Trophoblast cell (in vitro differentiated cells and primary cell): ENCODE data around the gene ADAMTSL3. TPM values are rescaled to one million over a fixed set of nuclear protein-coding genes. Genes with fewer than 3 reads are reported as not detected.

Source experiments
- DNase-seq, 2 donors: peaks; one replicate each; pipeline ENCODE4 v3.0.0-alpha.2; 2016
- H2AFZ ChIP-seq: 2 replicates; pipeline ENCODE4 v1.6.1; 2013; ENCODE audit warnings: low read length, moderate library complexity, mild to moderate bottlenecking; ENCODE audit not compliant: insufficient read depth, poor library complexity
- H2AK5ac ChIP-seq: 2 replicates; pipeline ENCODE4 v1.6.1; 2013; ENCODE audit warnings: mild to moderate bottlenecking, low read length
- H2BK120ac ChIP-seq: 2 replicates; pipeline ENCODE4 v1.6.1; 2013; ENCODE audit warnings: low read length, mild to moderate bottlenecking, moderate library complexity; ENCODE audit not compliant: insufficient read depth, poor library complexity
- H2BK12ac ChIP-seq: 2 replicates; pipeline ENCODE4 v1.6.1; 2013; ENCODE audit warnings: mild to moderate bottlenecking, low read length, moderate library complexity
- H2BK5ac ChIP-seq: 2 replicates; pipeline ENCODE4 v1.6.1; 2013; ENCODE audit warnings: low read length, low read depth, moderate library complexity, mild to moderate bottlenecking; ENCODE audit not compliant: poor library complexity
- H3K14ac ChIP-seq: 2 replicates; pipeline ENCODE4 v1.6.1; 2013; ENCODE audit warnings: mild to moderate bottlenecking, low read length
- H3K18ac ChIP-seq: 2 replicates; pipeline ENCODE4 v1.6.1; 2013; ENCODE audit warnings: mild to moderate bottlenecking, low read length
- H3K23ac ChIP-seq: 2 replicates; pipeline ENCODE4 v1.6.1; 2013; ENCODE audit warnings: low read length
- H3K27ac ChIP-seq: 2 replicates; pipeline ENCODE4 v1.5.1; 2013; ENCODE audit warnings: low read depth, mild to moderate bottlenecking, inconsistent platforms, low read length, moderate library complexity
- H3K27me3 ChIP-seq: 2 replicates; pipeline ENCODE4 v1.6.1; 2013; ENCODE audit warnings: inconsistent platforms, mild to moderate bottlenecking, low read length, moderate library complexity; ENCODE audit not compliant: insufficient read depth
- H3K36me3 ChIP-seq, 2 experiments: 1 replicate in 1 of 2; 2 replicates in 1 of 2; pipeline ENCODE4 v1.6.1; 2013; ENCODE audit warnings: low read length in 2 of 2, mild to moderate bottlenecking in 2 of 2, moderate library complexity in 1 of 2; ENCODE audit not compliant: insufficient read depth in 2 of 2, control insufficient read depth in 1 of 2
- H3K4ac ChIP-seq: 2 replicates; pipeline ENCODE4 v1.6.1; 2013; ENCODE audit warnings: low read depth, mild to moderate bottlenecking, low read length, moderate library complexity
- H3K4me1 ChIP-seq, 2 experiments: 1 replicate in 1 of 2; 2 replicates in 1 of 2; pipeline ENCODE4 v1.6.1; 2013; ENCODE audit warnings: low read length in 2 of 2, mild to moderate bottlenecking in 2 of 2, moderate library complexity in 1 of 2; ENCODE audit not compliant: insufficient read depth in 2 of 2, control insufficient read depth in 1 of 2
- H3K4me2 ChIP-seq: 2 replicates; pipeline ENCODE4 v1.6.1; 2013; ENCODE audit warnings: inconsistent platforms, mild to moderate bottlenecking, low read length, moderate library complexity
- H3K4me3 ChIP-seq: 2 replicates; pipeline ENCODE4 v1.5.1; 2013; ENCODE audit warnings: mild to moderate bottlenecking, low read depth, low read length, inconsistent platforms
- H3K79me1 ChIP-seq: one replicate; pipeline ENCODE4 v1.6.1; 2013; ENCODE audit warnings: low read length
- H3K79me2 ChIP-seq: 2 replicates; pipeline ENCODE4 v1.6.1; 2013; ENCODE audit warnings: low read length, mild to moderate bottlenecking; ENCODE audit not compliant: control insufficient read depth, insufficient read depth, poor library complexity
- H3K9ac ChIP-seq: 2 replicates; pipeline ENCODE4 v1.6.1; 2013; ENCODE audit warnings: mild to moderate bottlenecking, low read length
- H3K9me3 ChIP-seq: 2 replicates; pipeline ENCODE4 v1.6.1; 2013; ENCODE audit warnings: low read depth, mild to moderate bottlenecking, control low read depth, inconsistent platforms, low read length; ENCODE audit not compliant: insufficient read depth
- H4K12ac ChIP-seq: 2 replicates; pipeline ENCODE4 v1.6.1; 2013; ENCODE audit warnings: low read depth, mild to moderate bottlenecking, low read length, moderate library complexity
- H4K8ac ChIP-seq: 2 replicates; pipeline ENCODE4 v1.6.1; 2013; ENCODE audit warnings: low read depth, mild to moderate bottlenecking, low read length, moderate library complexity
- H4K91ac ChIP-seq: one replicate; pipeline ENCODE4 v1.6.1; 2013; ENCODE audit warnings: low read depth, mild to moderate bottlenecking, low read length, moderate library complexity
- WGBS: extraction: QIAGEN DNeasy Blood & Tissue Kit; methylation state at CpG from one replicate; pipeline ENCODE4 v1.1.7; 2013; ENCODE audit warnings: missing lambda C conversion rate; ENCODE audit not compliant: insufficient read length, insufficient coverage; ENCODE audit errors: extremely low coverage; 5-methylcytosine and 5-hydroxymethylcytosine counted together
- polyA plus RNA-seq: library from polyadenylated mRNA; stranded (reverse); fragments of 200-250 nt; gene quantifications from 2 replicates; pipeline ENCODE4 v1.2.3, GENCODE V29; 2013

Gene ADAMTSL3, protein sequence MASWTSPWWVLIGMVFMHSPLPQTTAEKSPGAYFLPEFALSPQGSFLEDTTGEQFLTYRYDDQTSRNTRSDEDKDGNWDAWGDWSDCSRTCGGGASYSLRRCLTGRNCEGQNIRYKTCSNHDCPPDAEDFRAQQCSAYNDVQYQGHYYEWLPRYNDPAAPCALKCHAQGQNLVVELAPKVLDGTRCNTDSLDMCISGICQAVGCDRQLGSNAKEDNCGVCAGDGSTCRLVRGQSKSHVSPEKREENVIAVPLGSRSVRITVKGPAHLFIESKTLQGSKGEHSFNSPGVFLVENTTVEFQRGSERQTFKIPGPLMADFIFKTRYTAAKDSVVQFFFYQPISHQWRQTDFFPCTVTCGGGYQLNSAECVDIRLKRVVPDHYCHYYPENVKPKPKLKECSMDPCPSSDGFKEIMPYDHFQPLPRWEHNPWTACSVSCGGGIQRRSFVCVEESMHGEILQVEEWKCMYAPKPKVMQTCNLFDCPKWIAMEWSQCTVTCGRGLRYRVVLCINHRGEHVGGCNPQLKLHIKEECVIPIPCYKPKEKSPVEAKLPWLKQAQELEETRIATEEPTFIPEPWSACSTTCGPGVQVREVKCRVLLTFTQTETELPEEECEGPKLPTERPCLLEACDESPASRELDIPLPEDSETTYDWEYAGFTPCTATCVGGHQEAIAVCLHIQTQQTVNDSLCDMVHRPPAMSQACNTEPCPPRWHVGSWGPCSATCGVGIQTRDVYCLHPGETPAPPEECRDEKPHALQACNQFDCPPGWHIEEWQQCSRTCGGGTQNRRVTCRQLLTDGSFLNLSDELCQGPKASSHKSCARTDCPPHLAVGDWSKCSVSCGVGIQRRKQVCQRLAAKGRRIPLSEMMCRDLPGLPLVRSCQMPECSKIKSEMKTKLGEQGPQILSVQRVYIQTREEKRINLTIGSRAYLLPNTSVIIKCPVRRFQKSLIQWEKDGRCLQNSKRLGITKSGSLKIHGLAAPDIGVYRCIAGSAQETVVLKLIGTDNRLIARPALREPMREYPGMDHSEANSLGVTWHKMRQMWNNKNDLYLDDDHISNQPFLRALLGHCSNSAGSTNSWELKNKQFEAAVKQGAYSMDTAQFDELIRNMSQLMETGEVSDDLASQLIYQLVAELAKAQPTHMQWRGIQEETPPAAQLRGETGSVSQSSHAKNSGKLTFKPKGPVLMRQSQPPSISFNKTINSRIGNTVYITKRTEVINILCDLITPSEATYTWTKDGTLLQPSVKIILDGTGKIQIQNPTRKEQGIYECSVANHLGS (N-terminal part only)
- polyA plus RNA-seq: 0.67 and 0.96 TPM in 2 replicates

DNA sequence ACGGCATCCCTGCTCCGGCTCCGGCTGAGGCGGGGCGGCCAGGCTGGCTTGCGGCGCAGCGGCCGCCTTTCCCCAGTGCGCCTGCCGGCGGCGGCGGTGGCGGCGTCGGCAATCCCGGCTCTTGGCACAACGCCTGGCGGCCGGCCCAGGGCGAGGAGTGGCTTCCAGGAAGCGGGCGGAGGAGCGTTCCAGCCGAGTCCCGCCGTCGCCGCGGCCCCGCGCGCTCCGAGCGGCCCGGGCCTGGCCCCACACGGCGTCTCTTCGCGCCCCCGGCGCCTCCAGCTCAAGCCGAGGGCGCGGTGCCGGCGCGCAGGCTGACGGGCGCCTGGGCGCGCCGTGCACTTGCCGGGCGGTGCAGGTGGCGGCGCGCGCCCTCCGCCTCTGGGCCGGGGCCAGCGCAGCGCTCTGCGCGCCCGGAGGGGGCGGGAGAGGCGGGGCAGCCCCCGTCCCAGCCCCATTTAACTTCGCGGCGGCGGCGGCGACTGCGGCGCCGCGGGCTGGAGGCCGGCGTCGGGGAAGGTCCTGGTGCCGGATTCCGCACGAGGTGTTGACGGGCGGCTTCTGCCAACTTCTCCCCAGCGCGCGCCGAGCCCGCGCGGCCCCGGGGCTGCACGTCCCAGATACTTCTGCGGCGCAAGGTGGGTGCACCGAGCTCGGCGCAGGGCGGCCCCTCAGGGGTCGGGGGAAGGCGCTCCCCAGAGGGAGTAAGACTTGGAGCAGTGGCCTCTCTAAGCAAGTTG, at the start of gene ADAMTSL3:
Gene ADAMTSL3 (plus strand): TSS at position 485 of the 740 bp plus-strand sequence. CDS start 1,639 bp downstream, outside the sequence.
- no peak within 1 kb of the TSS for H3K18ac ChIP-seq
- H3K79me1 ChIP-seq: no peaks in the 10 kb centered on the region
- H4K91ac ChIP-seq: peak within 1 kb of the TSS; percentile 21
- no peak within 1 kb of the TSS for H3K27ac ChIP-seq
- WGBS: no CpG with 5 or more reads among the region's 105 CpGs
- no peak within 1 kb of the TSS for H2BK120ac ChIP-seq
- H3K79me2 ChIP-seq: no peaks in the 10 kb centered on the region
- H3K36me3 ChIP-seq: no peaks in the 10 kb centered on the region
- H4K8ac ChIP-seq: no peak within 1 kb of the TSS
- no peak within 1 kb of the TSS for H2AK5ac ChIP-seq
- peaks cover 2% of the 10 kb centered on the region for H3K9me3 ChIP-seq
- no peak within 1 kb of the TSS for H3K14ac ChIP-seq
- no peak within 1 kb of the TSS for H3K9ac ChIP-seq
- H2BK5ac ChIP-seq: no peak within 1 kb of the TSS
- peak within 1 kb of the TSS; percentile 40 for H2AFZ ChIP-seq
- H3K4me2 ChIP-seq: peak within 1 kb of the TSS; percentile 45
- peak within 1 kb of the TSS; percentile 5 for H3K4me3 ChIP-seq
- no peak within 1 kb of the TSS for H4K12ac ChIP-seq
- H3K23ac ChIP-seq: no peak within 1 kb of the TSS
- H3K4me1 ChIP-seq: peaks cover 7 to 12% of the 10 kb centered on the region in 2 experiments
- no peak within 1 kb of the TSS for H3K4ac ChIP-seq
- peak in 1 of 2 donors; percentile 4 for DNase-seq
- H2BK12ac ChIP-seq: peak within 1 kb of the TSS; percentile 35
- H3K27me3 ChIP-seq: peaks cover 28% of the 10 kb centered on the region

DNA sequence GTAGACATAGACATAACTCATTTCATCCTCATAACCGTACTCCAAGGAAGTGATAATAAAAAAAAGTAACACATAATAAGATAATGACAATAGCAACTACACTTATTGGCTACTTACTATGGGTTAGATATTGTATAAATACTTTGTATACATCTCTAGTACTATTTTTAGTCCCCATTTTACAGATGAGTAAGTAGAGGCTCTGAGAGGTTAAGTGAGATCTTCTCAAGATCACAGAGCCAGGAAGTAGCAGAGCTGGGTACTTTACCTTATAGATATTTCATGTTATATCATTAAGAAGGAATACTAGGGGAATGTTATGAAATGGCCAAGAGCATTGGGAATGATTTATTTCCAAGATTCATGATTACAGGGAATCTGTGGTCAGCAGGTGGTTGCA, 49.4 kb upstream of the ADAMTSL3 start:
- no CpG with 5 or more reads among the region's 1 CpG for WGBS

DNA sequence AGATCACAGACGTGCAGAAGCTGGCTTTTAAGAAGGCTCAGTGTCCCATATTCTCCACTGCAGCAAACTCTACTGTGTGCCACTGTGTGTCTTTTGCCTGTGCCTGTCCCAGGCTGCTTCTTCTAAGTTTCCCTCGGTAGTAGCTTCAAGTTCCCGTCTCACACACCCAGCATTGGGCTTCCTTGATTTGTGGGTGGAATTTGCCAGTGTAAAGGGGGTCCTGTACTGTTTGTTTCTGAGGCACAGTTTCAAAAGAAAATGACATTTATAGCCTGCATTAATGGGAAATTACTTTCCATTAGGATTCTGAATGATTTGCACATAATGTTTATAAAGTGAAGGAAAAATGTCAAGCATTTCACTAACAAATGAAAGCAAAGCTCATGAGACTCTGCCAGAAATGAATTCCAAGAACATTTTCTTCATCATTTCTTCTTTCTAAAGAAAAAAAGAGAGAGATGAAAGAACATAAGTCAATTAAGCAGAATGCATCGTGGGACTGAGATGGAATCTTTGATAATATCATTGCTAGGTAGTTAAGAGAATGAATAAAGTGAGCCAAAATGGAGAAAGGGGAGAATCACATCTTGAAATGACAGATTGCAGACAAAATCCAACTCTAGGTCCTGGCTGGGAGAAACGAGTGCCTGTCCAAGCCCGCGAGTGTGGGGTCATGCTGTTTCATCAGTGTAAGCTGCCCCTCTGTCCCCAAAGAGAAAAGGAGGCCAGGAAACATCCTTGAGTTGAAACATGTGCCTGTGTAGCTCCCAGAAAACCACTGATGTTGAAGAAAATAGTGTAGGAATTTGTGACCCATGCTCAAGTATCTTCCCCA, 48.6 kb upstream of the ADAMTSL3 start:
- Histone ChIP-seq H3K4ac (no peak overlapping the region), H2BK5ac (no peak overlapping the region), H3K9me3 (no peaks in the 10 kb centered on the region), H4K8ac (no peak overlapping the region), H4K12ac (no peak overlapping the region), H3K36me3 (no peaks in the 10 kb centered on the region), H3K27me3 (no peaks in the 10 kb centered on the region), H3K18ac (no peak overlapping the region), H2BK120ac (no peak overlapping the region), H3K14ac (no peak overlapping the region), H3K79me1 (no peaks in the 10 kb centered on the region), H2BK12ac (no peak overlapping the region), H3K27ac (no peak overlapping the region), H3K23ac (no peak overlapping the region), H2AFZ (no peak overlapping the region), H3K4me3 (no peak overlapping the region), H4K91ac (no peak overlapping the region), H3K4me1 (no peaks in the 10 kb centered on the region), H3K79me2 (no peaks in the 10 kb centered on the region), H3K9ac (peak overlapping the region; percentile 64), H2AK5ac (no peak overlapping the region), H3K4me2 (no peak overlapping the region)
- DNase-seq: no peak
- no CpG with 5 or more reads among the region's 7 CpGs for WGBS

More for the DNA sequence above, 49.4 kb upstream of the ADAMTSL3 start:
- Histone ChIP-seq H4K12ac (no peak overlapping the region), H4K91ac (no peak overlapping the region), H2AK5ac (no peak overlapping the region), H2BK5ac (no peak overlapping the region), H3K4me1 (no peaks in the 10 kb centered on the region), H2AFZ (no peak overlapping the region), H3K18ac (no peak overlapping the region), H3K27ac (no peak overlapping the region), H3K36me3 (no peaks in the 10 kb centered on the region), H3K23ac (no peak overlapping the region), H3K79me1 (no peaks in the 10 kb centered on the region), H2BK12ac (no peak overlapping the region), H3K79me2 (no peaks in the 10 kb centered on the region), H4K8ac (no peak overlapping the region), H3K4me3 (no peak overlapping the region), H3K14ac (no peak overlapping the region), H3K4me2 (no peak overlapping the region), H3K4ac (no peak overlapping the region), H3K9ac (no peak overlapping the region), H2BK120ac (no peak overlapping the region), H3K9me3 (no peaks in the 10 kb centered on the region), H3K27me3 (no peaks in the 10 kb centered on the region)
- no peak for DNase-seq
